IMR-90 (cell line): ENCODE measurements around the gene GALNT9.

Experiments
- CEBPB ChIP-seq: IDR thresholded peaks from 2 replicates; pipeline ENCODE4 v1.6.1; 2012; ENCODE audit warnings: low read depth, low read length, improper control_type of control experiment
- CTCF ChIP-seq: conservative IDR thresholded peaks from 2 replicates; pipeline ENCODE4 v1.5.1; 2012; ENCODE audit warnings: mild to moderate bottlenecking, low read depth, low read length, improper control_type of control experiment

- TF ChIP-seq CTCF (no peak), CEBPB (no peak)
Observed at GRCh38 chr12:132163041-132163910, 166.1 kb downstream of the GALNT9 start.
